ENCODE results near the gene PPARA.

PPARA gene

DNA sequence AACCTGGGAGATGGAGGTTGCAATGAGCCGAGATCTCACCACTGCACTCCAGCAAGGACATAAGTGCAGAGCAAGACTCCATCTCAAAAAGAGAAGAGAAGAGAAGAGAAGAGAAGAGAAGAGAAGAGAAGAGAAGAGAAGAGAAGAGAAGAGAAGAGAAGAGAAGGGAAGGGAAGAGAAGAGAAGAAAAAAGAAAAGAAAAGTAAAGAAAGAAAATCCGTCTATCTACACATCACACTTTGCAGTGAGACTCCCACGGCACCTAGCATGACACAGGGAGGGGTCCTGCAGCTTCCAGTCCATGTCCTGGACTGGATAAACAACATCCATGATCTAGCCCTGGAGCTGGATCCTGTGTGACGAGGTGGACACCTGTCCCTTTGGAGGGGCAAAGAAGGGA is 4.0 kb upstream of the PPARA start:
- no peak for DNase-seq

DNA sequence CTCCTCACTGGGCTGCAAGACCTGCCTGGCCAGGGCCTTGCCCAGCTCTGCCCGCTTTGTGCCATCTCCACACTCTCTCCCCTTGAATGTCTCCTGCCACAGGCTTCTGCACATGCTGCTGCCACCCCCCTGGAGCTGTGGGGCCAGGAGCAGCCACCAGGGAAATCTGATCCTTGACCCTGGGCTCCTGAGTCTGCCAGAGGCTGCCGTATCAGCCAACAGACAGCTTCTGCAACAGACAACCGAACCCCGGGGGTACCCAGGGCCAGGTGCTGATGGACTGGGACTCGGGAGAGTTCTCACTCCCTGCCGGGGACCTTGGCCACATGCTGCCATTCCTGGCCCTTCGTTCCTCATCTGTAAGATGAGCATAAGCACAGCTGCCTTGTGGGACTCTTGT is 3.3 kb upstream of the PPARA start:
- DNase-seq: no peak

DNA sequence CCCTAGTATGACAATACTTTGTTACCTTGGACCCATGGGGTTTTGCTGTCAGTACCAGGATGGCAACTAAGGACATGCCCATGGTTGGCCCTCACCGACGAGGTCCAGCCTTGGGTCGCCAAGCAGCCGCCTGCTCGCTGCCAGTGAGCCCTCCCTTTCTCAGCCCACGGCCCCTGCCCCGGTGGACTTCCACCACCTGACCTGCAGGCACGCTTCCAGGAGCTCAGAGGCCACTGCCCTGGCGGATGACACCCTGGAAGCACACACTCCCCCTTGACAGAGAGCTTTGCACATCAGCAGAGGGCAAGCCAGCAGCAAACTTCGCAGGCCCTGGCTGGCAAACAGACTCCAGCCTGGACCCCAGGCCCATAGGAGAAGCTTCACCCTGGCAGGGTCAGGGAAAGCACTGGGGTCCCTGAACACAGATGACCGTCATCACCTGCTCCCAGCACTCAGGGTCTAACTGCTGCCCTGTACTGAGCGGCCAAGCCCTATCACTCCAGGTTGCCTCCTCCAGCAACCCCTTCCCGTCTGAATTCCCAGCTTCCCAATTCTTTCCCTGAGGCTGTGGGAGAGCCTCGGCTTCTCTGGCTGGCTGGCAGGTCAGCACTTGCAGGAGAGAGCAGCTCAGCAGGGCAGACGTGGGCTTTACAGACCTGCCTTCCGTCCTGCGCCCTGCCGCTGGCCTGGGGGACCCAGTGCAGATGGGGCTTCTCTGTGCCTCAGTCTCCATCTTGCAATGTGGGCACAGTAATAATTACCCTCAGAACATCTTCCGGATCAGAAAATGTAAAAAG is 2.7 kb upstream of the PPARA start:
- DNase-seq: no peak

DNA sequence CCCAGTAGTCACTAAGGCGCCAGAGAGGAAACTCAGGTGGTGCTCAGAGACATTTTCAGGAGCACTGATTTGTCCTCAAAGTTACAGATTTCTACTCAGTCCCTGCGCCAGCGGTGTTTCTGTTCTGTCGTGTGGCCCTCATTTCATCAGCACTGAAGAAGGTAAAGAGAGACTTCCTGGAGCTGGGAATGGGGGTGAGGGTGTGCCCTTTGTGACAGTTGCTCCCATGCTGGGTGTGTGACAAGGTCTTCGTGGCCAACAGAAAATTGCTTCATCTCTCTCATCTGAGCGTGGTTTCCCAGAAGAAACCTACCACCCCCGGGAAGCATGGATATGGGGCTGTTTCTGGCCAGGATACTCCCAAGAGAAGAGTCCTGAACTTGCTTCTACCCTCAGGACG is 2.0 kb upstream of the PPARA start:
- no peak for DNase-seq

DNA sequence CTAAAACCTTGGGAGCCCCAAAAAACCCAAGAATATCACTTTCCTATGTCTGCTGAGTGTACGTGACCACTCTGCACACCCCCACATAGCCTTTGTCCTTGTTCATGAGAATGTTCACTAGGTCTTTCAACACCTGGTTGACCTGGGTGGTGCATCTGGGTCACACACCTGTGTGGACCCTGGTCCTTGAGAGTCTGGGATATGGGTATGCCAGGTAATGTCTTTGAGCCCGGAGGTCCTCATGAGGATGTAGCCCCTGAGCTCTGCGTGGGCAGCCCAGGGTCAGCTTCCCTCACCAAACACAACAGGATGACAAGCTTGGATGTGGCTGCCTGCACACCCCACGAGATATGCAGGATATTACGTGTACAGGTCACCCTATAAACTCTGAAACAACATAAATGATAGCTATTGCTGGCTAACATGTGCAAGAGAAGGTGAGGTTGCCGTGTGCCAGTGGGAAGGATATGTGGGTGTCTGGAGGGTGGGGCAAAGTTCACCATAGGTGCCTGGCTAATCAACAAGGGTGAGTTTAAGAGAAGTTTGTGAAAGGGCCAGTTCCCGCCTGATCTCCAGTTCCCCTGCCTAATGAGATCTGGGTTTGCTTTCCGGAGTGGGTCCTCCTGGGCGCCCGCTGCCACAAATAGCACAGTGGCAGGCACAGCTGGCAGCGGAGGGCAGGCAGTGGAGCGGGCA is 1.4 kb upstream of the PPARA start:
- no peak for DNase-seq

DNA sequence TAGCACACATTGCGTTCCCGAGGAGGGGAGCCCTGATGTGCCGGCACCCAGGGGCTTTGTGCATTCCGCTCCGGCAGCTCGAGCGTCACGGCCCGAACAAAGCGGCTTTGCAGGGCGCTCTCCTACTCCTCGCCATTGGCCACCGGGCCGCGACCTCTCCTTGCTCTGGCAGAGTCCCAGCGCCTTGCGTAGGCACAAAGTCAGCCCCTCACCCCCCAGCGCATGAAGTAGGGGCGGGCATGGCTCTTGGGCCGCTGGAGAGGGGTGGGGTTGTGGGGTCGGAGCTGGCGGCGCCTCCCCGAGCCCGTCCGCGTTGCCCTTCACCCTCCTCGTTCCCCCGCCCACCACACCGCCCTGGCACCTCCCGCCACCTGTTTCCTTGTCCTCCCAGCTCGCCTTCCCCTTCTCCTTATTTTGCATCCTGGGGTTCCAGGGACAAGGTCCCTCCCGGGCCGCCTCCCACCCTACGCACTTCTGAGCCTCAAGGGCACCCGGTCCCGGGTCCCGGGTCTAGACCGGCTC is 753 bp upstream of the PPARA start:
- peak; percentile 14 for DNase-seq

DNA sequence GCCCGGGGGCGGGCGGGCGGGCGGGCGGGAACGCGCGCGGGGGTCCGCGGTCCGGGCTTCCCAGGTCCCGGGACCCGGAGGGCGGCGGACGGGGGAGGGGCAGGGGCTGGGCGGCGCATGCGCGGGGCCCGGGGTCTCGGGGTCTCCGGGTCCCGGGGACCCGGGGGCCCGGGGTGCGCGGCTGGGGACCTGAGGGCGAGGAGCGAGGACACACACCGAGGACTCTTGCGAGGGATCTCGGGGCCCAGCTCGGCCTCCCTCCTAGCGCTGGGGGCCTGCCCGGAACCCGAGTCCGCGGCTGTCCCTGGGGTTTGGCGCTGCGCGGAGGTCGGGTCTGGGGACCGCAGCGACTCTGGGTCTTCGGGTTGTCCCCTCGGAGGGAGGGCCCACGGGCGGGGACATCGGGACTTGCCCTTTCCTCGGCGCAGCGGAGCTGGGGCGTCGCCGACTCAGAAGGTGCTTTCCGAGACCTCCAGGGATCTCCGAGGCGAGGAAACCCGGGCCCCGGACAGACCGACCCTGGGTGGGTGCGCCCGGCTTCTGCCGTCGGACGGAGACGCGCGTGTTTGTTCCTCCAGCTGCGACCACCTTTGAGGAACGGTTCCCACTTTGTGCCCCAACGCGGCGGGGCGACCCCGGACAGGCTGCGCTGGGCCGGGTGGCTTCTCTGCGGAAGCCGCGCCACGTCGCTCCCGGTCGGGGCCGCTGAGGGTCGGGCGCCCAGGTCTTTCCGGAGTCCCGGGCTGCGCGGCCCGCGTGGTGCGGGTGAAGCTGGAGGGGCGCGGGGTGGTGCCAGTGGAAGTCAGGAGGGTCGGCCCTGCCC is 540 bp downstream of the PPARA start:
- no peak for DNase-seq

DNA sequence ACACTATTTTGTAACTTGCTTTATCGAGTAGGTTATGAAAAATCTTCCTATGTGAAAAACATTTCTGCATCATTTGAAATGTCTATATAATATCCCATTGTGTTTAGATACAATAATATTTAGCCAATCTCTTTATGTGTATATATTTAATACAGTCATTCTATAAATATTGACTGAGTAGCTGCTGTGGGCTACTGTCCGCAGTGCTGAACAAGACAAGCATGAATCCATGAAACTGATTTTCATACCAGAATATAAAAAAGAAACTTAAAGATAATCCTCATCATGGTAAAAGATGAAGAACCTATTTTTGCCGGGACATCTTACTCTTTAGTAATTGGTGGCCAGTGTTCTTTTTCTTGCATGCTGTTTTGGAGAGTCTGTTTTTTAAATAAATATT is 3.6 kb downstream of the PPARA start:
- no peak for DNase-seq

DNA sequence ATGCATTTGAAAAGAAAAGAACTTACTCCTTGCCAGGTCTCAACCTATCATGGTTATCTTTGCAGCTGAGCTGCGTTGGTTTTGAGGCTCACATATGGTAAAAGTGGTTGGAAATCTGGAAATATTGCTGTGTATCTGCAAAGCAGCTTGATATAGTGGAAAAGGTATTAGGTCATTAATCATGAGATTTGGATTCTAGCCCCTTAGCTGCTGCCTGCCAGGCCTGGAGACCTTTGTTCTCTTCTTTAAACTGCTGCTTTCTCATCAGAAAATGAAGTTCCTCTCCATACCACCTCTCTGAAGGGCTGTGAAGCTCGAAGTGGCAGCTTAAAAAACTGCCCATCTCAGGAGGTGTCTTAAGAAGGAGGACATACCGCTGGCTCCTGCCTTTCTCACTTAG is 5.7 kb downstream of the PPARA start:
- DNase-seq: no peak

DNA sequence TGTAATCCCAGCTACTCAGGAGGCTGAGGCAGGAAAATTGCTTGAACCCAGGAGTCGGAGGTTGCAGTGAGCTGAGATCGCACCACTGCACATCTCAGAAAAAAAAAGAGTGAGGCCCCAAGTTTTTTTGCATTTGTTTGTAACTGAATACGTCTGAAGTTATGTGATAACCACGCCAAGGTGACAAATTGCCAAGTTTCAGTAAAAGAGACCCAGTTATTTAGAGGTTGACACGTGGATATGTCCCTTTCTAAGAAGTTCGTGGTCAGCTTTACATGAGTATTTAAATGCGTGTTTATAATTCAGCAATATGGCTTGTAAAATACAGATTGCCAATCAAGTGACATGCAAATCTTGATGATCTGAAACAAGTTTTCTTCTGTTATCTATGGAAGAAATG is 8.0 kb downstream of the PPARA start:
- DNase-seq: no peak

DNA sequence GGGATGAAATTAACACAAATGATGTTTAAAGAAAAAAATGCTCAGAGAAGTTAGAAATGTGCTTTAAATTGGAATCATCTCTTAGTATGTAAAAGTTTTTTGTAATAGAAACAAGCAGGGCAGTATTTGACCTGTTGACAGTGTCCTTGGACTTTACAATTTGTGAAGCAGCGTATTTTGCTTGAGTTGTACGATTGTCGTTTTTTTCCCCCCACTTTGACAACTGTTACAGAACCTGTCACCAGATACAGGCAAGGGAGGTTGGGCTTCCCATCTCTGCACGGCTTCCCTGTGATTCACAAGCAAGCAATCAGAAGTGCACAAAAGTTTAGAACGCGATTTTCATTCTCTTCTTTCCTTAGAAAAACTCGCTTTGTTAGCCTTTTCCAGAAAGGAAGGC is 8.9 kb downstream of the PPARA start:
- DNase-seq: no peak

DNA sequence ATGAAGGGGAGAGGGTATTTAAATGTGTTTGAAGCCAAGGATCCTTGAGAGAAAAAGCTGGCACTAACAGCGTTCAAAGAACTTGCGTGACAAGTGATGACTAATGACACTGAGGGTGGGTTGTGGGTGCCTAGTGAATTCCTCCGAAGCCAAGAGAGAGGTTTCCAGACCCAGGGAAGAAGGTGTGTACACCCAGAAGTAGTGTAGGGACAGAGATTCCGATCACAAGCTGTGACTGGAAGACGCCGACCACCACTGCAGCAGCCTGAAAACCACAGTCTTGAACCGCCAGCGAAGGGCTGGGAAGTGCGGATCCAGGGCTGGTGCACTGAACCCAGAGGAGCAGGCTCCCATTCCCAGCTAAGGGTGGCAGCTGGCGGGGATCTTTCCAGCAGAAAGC is 9.5 kb downstream of the PPARA start:
- DNase-seq: no peak

DNA sequence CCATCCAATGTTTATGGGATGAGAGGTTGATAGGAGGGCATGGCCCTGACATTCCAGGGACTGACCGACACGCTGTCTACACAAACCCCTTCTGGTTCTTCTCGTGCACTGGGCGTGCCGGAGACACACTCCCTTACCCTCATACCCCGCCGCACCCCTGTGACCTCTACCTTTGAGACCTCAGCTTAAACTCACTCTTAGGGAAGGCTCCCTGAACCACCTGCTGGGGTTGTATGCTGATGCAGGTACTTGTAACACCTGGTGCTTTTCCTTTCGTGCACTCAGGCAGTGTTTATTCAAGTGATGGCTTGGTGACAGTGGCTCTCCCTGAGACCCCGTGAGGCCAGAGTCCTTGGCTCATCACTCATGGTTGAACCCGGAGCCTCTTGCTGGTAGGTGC is 12.0 kb downstream of the PPARA start:
- no peak for DNase-seq

DNA sequence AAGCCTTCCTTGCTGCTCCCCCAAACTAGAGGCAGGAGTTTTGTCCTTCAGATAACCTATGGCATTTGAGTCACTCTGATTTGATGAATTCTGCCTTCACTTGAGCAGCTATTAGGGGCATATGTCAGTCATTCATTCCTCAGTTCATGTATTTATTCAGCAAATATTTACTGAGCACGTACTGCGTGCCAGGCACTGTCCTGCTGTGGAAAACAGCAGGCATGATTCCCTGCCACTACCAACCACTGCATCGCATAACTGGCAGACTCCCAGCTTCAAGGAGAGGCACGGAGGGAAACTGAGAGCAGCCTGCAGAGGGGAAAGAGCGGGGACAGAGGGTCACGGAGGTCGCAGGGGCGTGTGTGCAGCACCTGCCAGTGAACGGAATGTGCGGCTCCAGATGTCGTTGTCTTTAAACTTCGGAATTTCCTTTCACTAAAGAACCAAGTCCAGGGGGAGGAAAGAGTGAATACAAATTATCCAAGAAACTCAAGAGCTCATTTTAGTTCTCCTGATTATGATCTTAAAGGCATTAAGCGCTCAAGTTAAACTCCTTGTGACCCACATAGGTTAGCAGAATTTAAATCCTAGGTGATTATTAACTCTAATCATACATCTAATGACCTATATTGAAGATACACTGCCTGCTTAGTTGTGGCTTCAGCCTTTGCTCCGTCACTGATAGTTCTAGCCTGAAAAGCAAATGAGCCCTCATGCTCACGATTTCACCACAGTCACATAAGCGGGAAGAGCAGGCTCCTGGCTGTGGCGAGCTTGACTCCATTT is 12.6 kb downstream of the PPARA start:
- DNase-seq: no peak

DNA sequence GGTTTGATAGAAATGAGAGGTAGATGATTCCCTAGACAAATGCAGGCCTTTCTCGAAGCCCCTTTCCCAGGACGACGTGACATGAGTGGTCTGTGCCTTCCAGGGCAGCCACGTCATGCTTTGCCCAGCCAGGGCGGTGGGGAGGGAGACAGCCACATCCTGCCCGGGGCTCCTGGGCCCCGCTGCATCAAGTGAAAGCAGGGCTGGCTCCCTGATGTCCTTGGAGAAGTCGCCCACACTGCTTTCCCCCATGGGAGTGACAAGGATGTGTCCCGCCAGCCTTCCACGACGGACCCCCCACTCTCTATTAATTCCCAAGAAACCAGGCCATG is 13.2 kb downstream of the PPARA start:
- no peak for DNase-seq

DNA sequence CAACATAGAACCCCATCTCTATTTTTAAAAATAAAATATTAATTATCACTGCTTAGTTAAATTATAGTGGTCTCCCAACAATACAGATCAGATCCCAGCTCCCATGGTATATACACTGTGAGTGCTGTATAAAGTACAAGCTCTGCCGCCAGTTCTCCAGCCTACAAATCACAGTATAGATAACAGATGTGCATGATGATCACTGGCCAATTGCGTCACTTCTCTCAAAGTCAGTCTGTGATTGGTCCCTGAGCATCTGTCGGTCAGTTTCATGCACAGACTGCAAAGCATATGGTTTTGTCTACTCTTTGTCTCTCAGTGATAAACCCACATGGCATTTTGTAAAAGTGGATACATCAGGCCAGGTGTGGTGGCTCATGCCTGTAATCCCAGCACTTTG is 15.7 kb downstream of the PPARA start:
- no peak for DNase-seq

DNA sequence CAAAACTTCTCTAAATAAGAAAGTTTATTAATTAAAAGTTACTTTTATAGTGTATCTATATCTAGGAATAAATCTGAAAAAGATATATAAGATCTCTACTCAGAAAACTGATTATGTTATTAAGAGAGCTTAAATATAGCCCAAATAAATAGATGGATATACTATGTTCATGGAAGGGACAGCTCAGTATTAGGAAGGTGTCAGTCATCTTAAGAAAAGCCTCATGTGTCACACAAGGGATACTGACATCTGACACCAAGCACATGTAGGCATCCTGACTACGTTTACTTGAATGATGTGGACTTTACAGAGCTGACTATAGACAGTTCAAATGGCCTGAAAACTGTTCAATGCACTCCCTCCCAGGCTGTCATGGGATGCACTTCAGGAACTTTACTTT is 19.3 kb downstream of the PPARA start:
- DNase-seq: no peak

DNA sequence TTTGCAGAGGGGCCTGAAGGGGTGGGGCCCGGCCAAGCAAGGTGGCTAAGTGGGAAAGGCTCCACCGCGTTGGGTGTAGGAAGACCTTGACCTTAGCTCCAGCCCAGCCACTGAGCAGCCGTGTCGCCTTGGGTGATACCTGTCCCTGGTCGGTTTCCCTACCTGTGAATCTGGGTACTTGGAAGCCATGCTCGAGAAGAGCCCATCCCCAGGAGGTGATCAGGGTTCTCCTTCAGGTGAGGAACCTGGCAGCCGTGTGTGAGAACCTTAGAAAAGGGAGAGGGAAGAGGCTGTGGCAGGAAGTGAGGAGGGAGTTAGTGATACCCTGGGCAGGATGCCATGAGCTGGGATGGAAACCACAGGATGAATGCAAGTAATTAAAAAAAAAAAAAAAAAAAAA is 21.6 kb downstream of the PPARA start:
- no peak for DNase-seq

DNA sequence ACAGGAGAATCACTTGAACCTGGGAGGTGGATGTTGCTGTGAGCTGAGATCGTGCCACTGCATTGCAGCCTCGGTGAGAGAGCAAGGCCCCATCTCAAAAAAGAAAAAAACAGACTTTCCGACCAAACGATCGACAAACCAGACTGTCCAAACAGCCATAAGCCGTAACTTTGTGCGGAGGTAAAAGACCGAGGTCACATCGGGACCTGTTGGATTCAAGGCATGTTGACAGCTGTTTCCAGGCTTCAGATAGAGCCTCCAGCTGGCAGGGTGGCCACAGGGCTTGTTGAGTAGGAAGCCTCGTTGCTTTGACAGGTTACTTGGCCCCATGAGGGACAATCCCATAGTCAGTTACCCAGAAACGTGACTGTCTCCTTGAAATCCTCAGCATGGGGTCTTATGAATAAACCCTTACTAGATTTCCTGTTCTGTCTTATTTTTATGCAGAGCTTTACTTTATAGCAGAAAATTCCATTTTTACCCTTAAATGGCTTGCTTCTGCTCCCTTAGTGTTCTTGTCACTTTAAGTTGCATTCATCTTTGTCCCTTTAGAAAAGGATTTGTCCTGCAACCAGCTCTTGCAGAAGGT is 22.3 kb downstream of the PPARA start:
- DNase-seq: no peak

DNA sequence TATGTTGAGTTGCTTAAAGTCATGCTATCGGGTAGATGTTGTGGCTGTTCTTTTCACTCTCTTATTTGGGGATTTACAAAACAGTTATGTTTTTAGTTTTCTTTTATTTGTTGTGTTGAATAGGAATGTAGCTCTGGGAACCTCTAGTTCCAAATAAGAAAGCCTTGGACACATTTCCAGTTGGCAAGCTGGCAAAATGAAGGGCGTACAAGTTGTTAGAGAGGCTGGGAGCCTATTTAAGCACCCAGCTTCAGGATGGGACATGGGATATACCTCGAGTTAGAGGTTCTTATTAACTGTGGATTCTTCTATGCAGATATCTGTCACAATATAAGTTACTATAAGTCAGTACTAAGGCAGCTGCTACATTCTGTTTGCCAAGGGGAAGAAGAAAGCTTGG is 22.8 kb downstream of the PPARA start:
- no peak for DNase-seq

DNA sequence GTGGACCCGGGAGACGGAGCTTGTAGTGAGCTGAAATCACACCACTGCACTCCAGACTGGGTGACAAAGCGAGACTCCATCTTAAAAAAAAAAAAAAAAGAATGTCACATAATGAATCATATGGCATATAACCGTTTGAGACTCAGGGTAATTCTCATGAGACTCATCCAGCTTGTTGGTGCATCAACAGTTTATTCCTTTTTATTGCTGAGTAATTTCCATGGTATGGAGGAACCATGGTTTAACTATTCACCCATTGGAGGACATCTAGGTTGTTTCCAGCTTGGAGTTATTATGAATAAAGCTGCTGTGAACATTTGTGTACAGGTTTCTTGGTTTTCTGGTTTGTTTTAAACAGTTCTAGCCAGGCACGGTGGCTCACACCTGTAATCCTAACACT is 25.3 kb downstream of the PPARA start:
- no peak for DNase-seq

DNA sequence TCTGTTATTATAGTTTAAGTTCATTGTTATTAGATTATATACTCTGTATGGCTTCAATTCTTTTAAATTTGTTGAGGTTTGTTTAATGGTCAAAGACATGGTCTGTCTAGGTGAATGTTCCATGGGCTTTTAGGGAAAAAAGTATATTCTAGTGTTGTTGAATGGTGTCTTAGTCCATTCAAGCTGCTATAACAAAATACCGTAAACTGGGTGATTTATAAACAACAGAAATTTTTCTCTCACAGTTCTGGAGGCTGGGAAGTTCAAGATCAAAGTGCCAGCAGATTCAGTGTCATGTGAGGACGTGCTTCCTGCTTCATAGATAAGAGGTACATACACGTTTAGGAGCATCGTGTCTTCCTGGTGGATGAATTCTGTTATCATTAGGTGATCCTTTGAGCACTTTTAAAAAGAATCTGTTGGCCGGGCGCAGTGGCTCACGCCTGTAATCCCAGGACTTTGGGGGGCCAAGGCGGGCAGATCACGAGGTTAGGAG is 26.2 kb downstream of the PPARA start:
- DNase-seq: no peak

Measured in GF-D8 (cell line).